Peyer's patch (tissue), 4 donors: ENCODE results near the gene C2orf92.

ENCODE experiments used
- CTCF ChIP-seq, 6 experiments: fragments of 450-650 bp in 4 of 6; fragments of 200-600 bp in 2 of 6; sonication (generic) in 1 of 6; IDR thresholded peaks; one replicate each; pipeline ENCODE4 v1.5.1; 2017 to 2019; ENCODE audit warnings: antibody characterized with exemption in 6 of 6, mild to moderate bottlenecking in 3 of 6, moderate library complexity in 1 of 6
- POLR2A ChIP-seq, 2 donors: fragments of 450-650 bp; IDR thresholded peaks; one replicate each; pipeline ENCODE4 v1.5.1; 2017; ENCODE audit warnings: antibody characterized with exemption in 2 of 2, mild to moderate bottlenecking in 2 of 2, moderate library complexity in 2 of 2

- TF ChIP-seq CTCF (IDR thresholded peaks at IDR 0.05) = no peak
- TF ChIP-seq POLR2A (IDR thresholded peaks at IDR 0.05) = no peak
These were observed 10.8 kb upstream of the C2orf92 start for GRCh38 chr2:97658691-97659157.
